Uterus (tissue), 4 donors: ENCODE data around the gene TMOD2. TPM values are rescaled to one million over a fixed set of nuclear protein-coding genes. Genes with fewer than 3 reads are reported as not detected.

Experiments used
- DNase-seq, 2 donors: peaks; one replicate each; pipeline ENCODE4 v3.0.0-alpha.2; 2019 to 2020
- H3K27ac ChIP-seq, 2 donors: fragments of 200-600 bp; sonication (generic); 1 replicate in 1 of 2; 2 replicates in 1 of 2; pipeline ENCODE4 v1.5.1; 2016 to 2018
- H3K27me3 ChIP-seq, 2 donors: fragments of 200-600 bp; sonication (generic); one replicate each; pipeline ENCODE4 v1.5.1; 2018 to 2019; ENCODE audit warnings: control low read depth in 1 of 2
- H3K36me3 ChIP-seq, 2 donors: fragments of 200-600 bp; sonication (generic); one replicate each; pipeline ENCODE4 v1.5.1; 2019; ENCODE audit warnings: control low read depth in 1 of 2
- H3K4me1 ChIP-seq, 2 donors: fragments of 200-600 bp; sonication (generic); one replicate each; pipeline ENCODE4 v1.5.1; 2018 to 2019; ENCODE audit warnings: control low read depth in 1 of 2
- H3K4me3 ChIP-seq, 2 donors: fragments of 200-600 bp; sonication (generic); 1 replicate in 1 of 2; 2 replicates in 1 of 2; pipeline ENCODE4 v1.5.1; 2018 to 2019; ENCODE audit warnings: mild to moderate bottlenecking in 1 of 2
- H3K9me3 ChIP-seq, 2 donors: fragments of 200-600 bp; sonication (generic); one replicate each; pipeline ENCODE4 v1.5.1; 2019; ENCODE audit warnings: control low read depth in 1 of 2
- POLR2A ChIP-seq, 2 donors: fragments of 450-650 bp; IDR thresholded peaks; one replicate each; pipeline ENCODE4 v1.6.1; 2016; ENCODE audit warnings: antibody characterized with exemption in 2 of 2, mild to moderate bottlenecking in 1 of 2, moderate library complexity in 1 of 2
- intact Hi-C: fragments of 100-400 bp; cut with DNase I; formaldehyde crosslinking; loops from one replicate; pipeline ENCODE4 v1.15.1; 2023; ENCODE audit warnings: low total_unique reads
- total RNA-seq, 4 donors: library from RNA; depleted of rRNA in 3 of 4; stranded (reverse); fragments of >200 nt in 3 of 4; gene quantifications; one replicate each; pipeline versions ENCODE4 v1.1.0 to v1.2.4, GENCODE V29; 2014 to 2023
- TF ChIP-seq, protein P1 (sequence below), 4 experiments: fragments of 200-600 bp in 2 of 4; fragments of 450-650 bp in 2 of 4; sonication (generic) in 2 of 4; IDR thresholded peaks; one replicate each; pipeline ENCODE4 v1.5.1; 2016 to 2019; ENCODE audit warnings: antibody characterized with exemption in 4 of 4, mild to moderate bottlenecking in 2 of 4, moderate library complexity in 1 of 4
- donor health status: DM: yes; HTN: yes; CAD: no.

The TMOD2 gene
- total RNA-seq, 4 donors from 2014 or later = 20.9 to 113 (median 35.0) TPM

DNA sequence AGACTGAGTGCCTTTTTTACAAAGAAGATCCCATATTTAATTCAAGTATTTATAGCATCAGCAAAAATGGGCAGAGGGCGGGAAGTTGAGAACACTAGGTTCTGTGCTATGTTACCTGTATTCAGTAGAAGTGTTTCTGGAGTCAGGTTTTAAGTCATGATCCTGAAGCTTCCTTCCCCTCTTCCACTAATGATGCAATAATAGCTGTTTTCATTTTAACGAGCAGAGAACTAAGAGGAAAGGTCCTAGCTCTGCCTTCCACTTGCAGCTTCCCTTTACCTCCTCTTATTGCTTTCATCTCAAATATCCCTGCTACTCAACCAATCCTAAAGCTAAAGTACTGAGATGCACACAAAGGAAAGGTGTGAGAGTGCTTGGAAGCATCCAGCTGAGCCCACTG is 61.2 kb downstream of the TMOD2 start:
- Histone ChIP-seq H3K4me1 (no peaks in the 10 kb centered on the region), H3K9me3 (no peaks in the 10 kb centered on the region), H3K27ac (no peak overlapping the region), H3K4me3 (no peak overlapping the region), H3K36me3 (no peaks in the 10 kb centered on the region), H3K27me3 (no peaks in the 10 kb centered on the region)
- DNase-seq = no peak
- intact Hi-C loops = no loop called here
- TF ChIP-seq, protein P1, sequence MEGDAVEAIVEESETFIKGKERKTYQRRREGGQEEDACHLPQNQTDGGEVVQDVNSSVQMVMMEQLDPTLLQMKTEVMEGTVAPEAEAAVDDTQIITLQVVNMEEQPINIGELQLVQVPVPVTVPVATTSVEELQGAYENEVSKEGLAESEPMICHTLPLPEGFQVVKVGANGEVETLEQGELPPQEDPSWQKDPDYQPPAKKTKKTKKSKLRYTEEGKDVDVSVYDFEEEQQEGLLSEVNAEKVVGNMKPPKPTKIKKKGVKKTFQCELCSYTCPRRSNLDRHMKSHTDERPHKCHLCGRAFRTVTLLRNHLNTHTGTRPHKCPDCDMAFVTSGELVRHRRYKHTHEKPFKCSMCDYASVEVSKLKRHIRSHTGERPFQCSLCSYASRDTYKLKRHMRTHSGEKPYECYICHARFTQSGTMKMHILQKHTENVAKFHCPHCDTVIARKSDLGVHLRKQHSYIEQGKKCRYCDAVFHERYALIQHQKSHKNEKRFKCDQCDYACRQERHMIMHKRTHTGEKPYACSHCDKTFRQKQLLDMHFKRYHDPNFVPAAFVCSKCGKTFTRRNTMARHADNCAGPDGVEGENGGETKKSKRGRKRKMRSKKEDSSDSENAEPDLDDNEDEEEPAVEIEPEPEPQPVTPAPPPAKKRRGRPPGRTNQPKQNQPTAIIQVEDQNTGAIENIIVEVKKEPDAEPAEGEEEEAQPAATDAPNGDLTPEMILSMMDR (IDR thresholded peaks at IDR 0.05) = no peak
- no peak for TF ChIP-seq POLR2A (IDR thresholded peaks at IDR 0.05)

DNA sequence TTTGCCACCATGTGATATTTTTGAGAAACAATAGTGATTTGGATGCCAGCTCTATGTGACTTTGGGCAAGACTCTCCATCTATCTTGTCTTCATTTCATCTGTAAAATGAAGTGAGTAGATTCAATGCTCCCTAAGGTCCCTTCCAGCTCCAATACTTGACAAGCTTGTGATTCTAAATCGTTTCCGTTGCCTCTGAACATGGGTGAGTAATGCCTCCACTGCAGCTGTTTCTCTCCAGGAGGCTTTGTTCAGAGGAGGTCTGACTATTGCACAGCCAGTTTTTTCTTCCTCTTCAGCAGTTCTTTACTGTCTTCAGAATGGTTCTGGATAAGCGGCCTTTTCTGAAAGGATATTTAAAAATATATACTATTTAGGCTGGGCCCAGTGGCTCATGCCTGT is 63.2 kb downstream of the TMOD2 start:
- H3K36me3 ChIP-seq = no peaks in the 10 kb centered on the region
- no peaks in the 10 kb centered on the region for H3K9me3 ChIP-seq
- no peak overlapping the region for H3K27ac ChIP-seq
- no peak overlapping the region for H3K4me3 ChIP-seq
- no peak for DNase-seq
- no peak for TF ChIP-seq POLR2A (IDR thresholded peaks at IDR 0.05)
- intact Hi-C loops = no loop called here
- no peaks in the 10 kb centered on the region for H3K4me1 ChIP-seq
- no peaks in the 10 kb centered on the region for H3K27me3 ChIP-seq

DNA sequence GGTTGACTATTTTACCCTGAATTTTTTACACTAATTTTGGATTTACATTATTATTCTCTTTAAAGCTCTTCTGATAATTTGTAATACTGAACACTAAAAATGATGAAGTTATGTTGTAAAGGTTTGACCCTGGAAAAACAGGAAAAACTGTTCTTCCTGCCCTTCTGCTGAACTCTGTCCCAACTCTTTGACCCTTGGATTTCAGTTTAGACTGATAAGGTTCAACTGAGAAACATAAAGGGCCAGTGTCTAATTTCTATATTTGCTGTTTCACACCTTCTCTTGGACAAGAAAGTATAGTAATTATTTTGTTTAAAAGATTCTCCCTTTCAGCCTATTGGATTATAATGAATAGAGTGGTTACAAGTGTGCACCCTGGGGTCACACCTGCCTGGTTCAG is 65.2 kb downstream of the TMOD2 start:
- intact Hi-C loops = no loop called here
- Histone ChIP-seq H3K27ac (no peak overlapping the region), H3K9me3 (peaks cover 0 to 11% of the 10 kb centered on the region in 2 donors), H3K36me3 (no peaks in the 10 kb centered on the region), H3K4me3 (no peak overlapping the region), H3K27me3 (no peaks in the 10 kb centered on the region), H3K4me1 (no peaks in the 10 kb centered on the region)
- no peak for DNase-seq
- TF ChIP-seq, protein P1 (IDR thresholded peaks at IDR 0.05) = no peak
- no peak for TF ChIP-seq POLR2A (IDR thresholded peaks at IDR 0.05)

DNA sequence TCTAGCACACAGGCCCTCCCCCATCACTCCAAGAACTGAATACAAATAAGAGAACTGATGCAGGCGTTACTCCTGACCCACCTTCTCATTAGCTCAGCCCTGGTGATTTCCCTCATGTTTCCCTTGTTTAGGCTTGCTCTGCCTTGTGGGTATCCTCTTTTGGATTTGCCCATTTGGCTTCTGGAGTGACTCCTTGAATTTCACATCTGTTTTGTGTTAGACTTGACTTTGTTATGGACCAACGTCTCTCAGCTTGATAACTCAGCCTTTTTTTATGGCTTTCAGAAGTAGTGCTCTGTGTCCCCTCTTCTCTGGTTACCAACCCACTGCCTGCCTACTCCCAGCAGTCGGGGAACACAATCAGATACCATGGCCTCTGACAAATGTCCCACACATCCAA is 66.8 kb downstream of the TMOD2 start:
- Histone ChIP-seq H3K27me3 (no peaks in the 10 kb centered on the region), H3K4me1 (no peaks in the 10 kb centered on the region), H3K9me3 (peaks cover 0 to 13% of the 10 kb centered on the region in 2 donors), H3K36me3 (no peaks in the 10 kb centered on the region), H3K27ac (no peak overlapping the region), H3K4me3 (no peak overlapping the region)
- DNase-seq = no peak
- no peak for TF ChIP-seq POLR2A (IDR thresholded peaks at IDR 0.05)
- TF ChIP-seq, protein P1 (IDR thresholded peaks at IDR 0.05) = no peak
- intact Hi-C loops = no loop called here

DNA sequence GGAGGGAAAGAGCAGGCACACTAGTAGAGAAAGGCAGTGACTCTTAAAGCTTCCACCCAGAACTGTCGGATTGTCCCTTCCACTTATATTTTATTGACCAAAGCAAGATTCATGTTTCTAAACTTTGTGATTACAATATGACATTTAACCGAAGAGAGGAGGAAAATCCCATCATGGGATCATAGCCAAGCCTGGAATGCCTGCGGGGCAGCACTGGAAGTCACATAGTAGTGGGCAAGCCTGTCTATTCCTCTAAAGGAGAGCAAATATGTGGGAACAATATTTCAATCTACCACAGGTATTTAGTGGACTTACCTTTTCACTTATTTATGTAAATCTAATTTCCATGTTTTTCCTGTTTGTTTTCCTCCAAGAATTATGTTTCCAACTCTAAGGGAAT is 74.3 kb downstream of the TMOD2 start:
- H3K4me1 ChIP-seq = no peaks in the 10 kb centered on the region
- DNase-seq = no peak
- H3K27me3 ChIP-seq = no peaks in the 10 kb centered on the region
- H3K4me3 ChIP-seq = no peak overlapping the region
- no peak for TF ChIP-seq POLR2A (IDR thresholded peaks at IDR 0.05)
- TF ChIP-seq, protein P1 (IDR thresholded peaks at IDR 0.05) = no peak
- intact Hi-C loops = no loop called here
- H3K36me3 ChIP-seq = no peaks in the 10 kb centered on the region
- H3K9me3 ChIP-seq = peaks cover 0 to 12% of the 10 kb centered on the region in 2 donors
- no peak overlapping the region for H3K27ac ChIP-seq
